Astrocyte of the spinal cord (primary cell): ENCODE data around the gene SUV39H2.

Source experiments
- DNase-seq: peaks from one replicate; pipeline ENCODE4 v3.0.0; 2011; ENCODE audit warnings: low read depth, low spot score
- H3K4me3 ChIP-seq: 2 replicates; pipeline ENCODE4 v1.5.1; 2011; ENCODE audit warnings: low read depth, mild to moderate bottlenecking, low read length, moderate library complexity
- in situ Hi-C: cut with HindIII; loops from 2 replicates; pipeline ENCODE4 v1.10.0; 2017; ENCODE audit warnings: low sequenced_read_pairs
- TF ChIP-seq, protein P1 (sequence below): IDR thresholded peaks from 2 replicates; pipeline ENCODE4 v1.5.1; 2012; ENCODE audit warnings: low read depth, mild to moderate bottlenecking, low read length, inconsistent platforms

Gene SUV39H2, protein sequence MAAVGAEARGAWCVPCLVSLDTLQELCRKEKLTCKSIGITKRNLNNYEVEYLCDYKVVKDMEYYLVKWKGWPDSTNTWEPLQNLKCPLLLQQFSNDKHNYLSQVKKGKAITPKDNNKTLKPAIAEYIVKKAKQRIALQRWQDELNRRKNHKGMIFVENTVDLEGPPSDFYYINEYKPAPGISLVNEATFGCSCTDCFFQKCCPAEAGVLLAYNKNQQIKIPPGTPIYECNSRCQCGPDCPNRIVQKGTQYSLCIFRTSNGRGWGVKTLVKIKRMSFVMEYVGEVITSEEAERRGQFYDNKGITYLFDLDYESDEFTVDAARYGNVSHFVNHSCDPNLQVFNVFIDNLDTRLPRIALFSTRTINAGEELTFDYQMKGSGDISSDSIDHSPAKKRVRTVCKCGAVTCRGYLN

DNA sequence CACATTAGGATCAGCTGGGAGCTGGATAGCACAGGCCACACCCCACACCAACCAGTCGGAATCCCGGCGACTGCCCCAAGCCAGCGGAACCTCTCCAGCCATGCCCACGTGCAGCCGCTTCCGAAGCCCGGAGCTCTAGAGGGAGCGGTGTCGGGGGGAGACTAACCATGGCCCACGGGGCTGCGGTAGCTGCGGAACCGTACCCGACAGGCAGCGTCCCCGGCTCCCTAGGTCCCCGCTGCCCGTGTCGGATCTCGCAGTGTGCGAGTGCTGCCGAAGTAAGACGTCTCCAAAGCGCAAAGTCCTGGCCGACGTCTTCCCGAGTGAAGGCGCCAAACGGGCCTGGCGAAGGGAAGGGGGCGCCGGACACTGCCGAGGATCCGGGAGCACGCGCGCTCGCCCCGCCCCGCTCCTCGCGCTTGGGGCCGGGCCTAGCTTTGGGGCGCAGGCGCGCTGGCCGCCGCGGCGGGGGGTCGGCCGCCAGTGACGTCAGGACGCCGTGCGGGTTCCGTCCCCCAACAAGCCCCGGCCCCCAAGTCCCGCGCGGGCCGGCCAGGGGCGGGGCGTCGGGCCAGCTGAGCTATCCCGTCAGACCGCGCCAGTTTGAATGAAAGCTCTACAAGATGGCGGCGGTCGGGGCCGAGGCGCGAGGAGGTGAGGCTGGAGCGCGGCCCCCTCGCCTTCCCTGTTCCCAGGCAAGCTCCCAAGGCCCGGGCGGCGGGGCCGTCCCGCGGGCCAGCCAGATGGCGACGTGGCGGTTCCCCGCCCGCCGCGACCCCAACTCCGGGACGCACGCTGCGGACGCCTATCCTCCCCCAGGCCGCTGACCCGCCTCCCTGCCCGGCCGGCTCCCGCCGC, at the start of gene SUV39H2:
Gene SUV39H2 (plus strand): TSS at position 601 of the 858 bp plus-strand sequence. CDS start 23 bp downstream, at position 624.
- in situ Hi-C loops: no loop called here
- TF ChIP-seq, protein P1, sequence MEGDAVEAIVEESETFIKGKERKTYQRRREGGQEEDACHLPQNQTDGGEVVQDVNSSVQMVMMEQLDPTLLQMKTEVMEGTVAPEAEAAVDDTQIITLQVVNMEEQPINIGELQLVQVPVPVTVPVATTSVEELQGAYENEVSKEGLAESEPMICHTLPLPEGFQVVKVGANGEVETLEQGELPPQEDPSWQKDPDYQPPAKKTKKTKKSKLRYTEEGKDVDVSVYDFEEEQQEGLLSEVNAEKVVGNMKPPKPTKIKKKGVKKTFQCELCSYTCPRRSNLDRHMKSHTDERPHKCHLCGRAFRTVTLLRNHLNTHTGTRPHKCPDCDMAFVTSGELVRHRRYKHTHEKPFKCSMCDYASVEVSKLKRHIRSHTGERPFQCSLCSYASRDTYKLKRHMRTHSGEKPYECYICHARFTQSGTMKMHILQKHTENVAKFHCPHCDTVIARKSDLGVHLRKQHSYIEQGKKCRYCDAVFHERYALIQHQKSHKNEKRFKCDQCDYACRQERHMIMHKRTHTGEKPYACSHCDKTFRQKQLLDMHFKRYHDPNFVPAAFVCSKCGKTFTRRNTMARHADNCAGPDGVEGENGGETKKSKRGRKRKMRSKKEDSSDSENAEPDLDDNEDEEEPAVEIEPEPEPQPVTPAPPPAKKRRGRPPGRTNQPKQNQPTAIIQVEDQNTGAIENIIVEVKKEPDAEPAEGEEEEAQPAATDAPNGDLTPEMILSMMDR: no peak
- DNase-seq: peak; percentile 97
- peak within 1 kb of the TSS; percentile 93 for H3K4me3 ChIP-seq

DNA sequence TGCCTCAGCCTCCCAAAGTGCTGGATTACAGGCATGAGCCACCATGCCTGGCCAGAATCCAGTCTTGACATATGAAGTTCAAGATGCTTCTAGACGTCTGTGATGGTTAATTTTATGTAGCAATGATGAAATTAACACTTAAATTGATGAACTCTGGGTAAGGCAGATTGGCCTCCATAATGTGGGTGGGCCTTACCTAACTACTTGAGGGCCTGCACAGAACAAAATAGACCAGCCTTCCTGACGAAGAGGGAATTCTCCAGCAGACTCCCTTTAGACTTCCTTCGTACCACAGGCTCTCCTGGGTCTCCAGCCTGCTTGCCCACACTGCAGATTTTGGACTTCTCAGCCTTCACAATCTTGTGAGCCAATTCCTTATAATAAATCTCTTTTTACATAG, 45.6 kb upstream of the SUV39H2 start:
- in situ Hi-C loops: no loop called here
- no peak for DNase-seq
- TF ChIP-seq, protein P1: no peak
- no peak overlapping the region for H3K4me3 ChIP-seq

DNA sequence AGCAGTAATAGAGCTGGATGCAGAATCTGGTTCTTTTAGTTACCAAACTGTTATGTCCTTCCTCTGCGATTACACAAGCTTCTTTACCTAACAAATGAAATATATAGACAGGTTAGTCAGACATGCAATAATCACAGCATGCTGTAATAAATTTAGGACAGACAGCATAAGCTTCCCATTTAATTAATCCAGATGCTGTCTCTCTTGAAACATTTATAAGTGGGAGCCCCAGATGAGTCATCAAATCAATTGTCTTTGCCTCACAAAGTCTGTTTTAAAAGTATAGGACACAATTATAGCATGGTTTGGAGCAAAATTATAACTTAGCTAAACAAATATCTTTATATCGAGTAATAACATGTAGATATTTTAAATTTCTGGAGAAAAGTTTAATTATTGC, 42.5 kb upstream of the SUV39H2 start:
- TF ChIP-seq, protein P1: no peak
- no peak for DNase-seq
- in situ Hi-C loops: no loop called here
- no peak overlapping the region for H3K4me3 ChIP-seq

DNA sequence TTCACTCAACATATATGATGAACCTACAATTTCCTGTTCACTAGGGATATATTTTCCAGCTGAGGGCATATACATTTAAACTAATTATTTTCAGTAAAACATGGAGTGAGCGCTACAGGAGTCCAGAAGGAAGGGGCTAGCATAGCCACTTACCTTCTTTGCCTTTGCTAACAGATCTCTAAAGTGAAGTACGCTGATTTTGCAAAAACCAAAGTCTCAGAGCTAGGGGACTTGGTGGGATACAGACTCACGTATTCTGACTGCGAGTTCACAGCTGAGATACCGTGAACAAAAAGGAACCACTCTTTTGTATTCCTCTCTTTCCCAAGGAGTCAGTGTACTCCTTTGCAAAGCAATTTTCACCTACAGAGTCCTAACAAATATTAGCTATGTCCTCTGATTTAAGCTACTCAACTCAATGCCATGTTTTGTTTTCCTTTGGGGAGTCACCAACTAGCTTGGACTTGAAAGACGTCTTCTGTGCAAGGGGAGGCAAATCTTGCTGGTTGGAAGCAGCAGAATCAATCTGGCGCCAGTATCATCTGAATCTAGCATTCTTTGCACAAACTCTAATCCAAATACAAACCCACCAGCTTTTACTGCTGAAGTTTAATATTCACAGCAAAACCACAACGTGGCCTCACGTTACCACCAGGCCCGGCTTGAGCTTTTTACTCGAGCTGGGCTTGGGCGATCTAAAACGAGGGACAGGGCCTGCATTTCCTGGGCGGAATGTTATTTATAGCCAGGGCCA, 41.5 kb upstream of the SUV39H2 start:
- peak overlapping the region; percentile 77 for H3K4me3 ChIP-seq
- DNase-seq: no peak
- in situ Hi-C loops: no loop called here
- TF ChIP-seq, protein P1: no peak

DNA sequence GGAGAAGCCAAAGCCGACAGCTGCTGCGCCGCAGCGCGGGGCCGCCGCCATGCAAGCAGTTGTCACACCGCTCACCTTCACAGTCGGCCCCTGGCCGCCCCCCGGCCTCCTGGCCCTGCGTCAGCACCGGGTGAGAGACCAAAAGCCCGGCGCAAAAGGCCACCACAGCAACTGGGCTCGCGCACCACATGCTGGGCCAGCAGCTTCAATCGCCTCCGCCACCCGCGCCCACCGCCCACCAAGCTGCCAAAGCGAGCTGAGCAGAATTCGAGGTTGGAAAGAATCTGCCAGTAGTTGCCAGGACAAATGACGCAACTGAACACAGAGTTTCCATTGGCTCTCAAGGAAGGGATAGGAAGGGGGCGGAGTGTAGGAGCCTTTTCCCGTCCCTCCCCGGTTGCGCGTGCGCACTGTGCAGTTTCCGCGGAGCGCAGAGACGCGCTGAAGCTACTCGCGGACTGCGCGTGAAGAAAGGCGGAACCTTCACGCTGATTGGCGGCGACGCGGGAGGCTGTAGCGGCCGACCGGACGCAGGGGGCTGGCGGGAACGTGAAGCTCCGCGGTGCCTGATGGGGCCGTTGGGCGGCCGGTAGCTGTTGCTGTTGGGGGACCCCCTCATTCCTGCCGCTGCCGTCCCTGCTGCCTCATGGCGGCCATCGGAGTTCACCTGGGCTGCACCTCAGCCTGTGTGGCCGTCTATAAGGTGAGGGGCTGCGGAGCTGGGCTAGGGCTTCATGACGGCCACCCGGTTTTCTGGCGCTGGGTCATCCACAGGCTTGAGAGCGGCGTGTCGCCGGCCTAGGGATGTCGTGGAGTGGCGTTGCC, 40.7 kb upstream of the SUV39H2 start, which contains the start of the genes CDNF, HSPA14 and MSANTD7:
Gene CDNF (minus strand): TSS at position 281 of the 825 bp plus-strand sequence. CDS start 91 bp downstream, at position 190.
Gene HSPA14 (plus strand): TSS at position 550 of the 825 bp plus-strand sequence. CDS start 97 bp downstream, at position 647.
Gene MSANTD7 (plus strand): TSS at position 550 of the 825 bp plus-strand sequence. CDS start 3,979 bp downstream, outside the sequence.
- in situ Hi-C loops: no loop called here
- TF ChIP-seq, protein P1: no peak
- peak; percentile 100 for DNase-seq
- H3K4me3 ChIP-seq: peak within 1 kb of the TSS; percentile 77
